Measurements from ENCODE around the gene PLCH1.

PLCH1 gene

GRCh38 chr3:155435821-155436220 is 309.1 kb downstream of the PLCH1 start:
- DNase-seq (ENCODE audit: extremely low spot score, insufficient read length, low read depth) = no peak
- no peak for FAIRE-seq

- DNase-seq (ENCODE audit: extremely low spot score, insufficient read length, low read depth) (no peak), FAIRE-seq (no peak)
These were observed 312.9 kb downstream of the PLCH1 start for GRCh38 chr3:155431856-155432570.

- FAIRE-seq (no peak), DNase-seq (ENCODE audit: extremely low spot score, insufficient read length, low read depth) (no peak)
These were observed 316.3 kb downstream of the PLCH1 start for GRCh38 chr3:155428563-155428962.

- DNase-seq (ENCODE audit: extremely low spot score, insufficient read length, low read depth) (no peak), FAIRE-seq (no peak)
These were observed 318.2 kb downstream of the PLCH1 start for GRCh38 chr3:155426524-155427230.

GRCh38 chr3:155425396-155425795 is 319.5 kb downstream of the PLCH1 start:
- DNase-seq (ENCODE audit: extremely low spot score, insufficient read length, low read depth) = no peak

GRCh38 chr3:155424323-155424710 is 320.6 kb downstream of the PLCH1 start:
- FAIRE-seq = no peak
- no peak for DNase-seq (ENCODE audit: extremely low spot score, insufficient read length, low read depth)

More at GRCh38 chr3:155425396-155425795, 319.5 kb downstream of the PLCH1 start:
- no peak for FAIRE-seq

- FAIRE-seq = no peak
- no peak for DNase-seq (ENCODE audit: extremely low spot score, insufficient read length, low read depth)
These were observed 321.1 kb downstream of the PLCH1 start for GRCh38 chr3:155423526-155424322.

GRCh38 chr3:155420881-155421486 is 323.9 kb downstream of the PLCH1 start:
- no peak for DNase-seq (ENCODE audit: extremely low spot score, insufficient read length, low read depth)
- no peak for FAIRE-seq

- FAIRE-seq = no peak
- DNase-seq (ENCODE audit: extremely low spot score, insufficient read length, low read depth) = no peak
These were observed 324.5 kb downstream of the PLCH1 start for GRCh38 chr3:155420406-155420805.

GRCh38 chr3:155418407-155418806 is 326.5 kb downstream of the PLCH1 start:
- no peak for DNase-seq (ENCODE audit: extremely low spot score, insufficient read length, low read depth)
- FAIRE-seq = no peak

- FAIRE-seq = no peak
These were observed 327.8 kb downstream of the PLCH1 start for GRCh38 chr3:155417119-155417517.

GRCh38 chr3:155416500-155417118 is 328.3 kb downstream of the PLCH1 start:
- DNase-seq (ENCODE audit: extremely low spot score, insufficient read length, low read depth) = no peak
- no peak for FAIRE-seq

More at GRCh38 chr3:155417119-155417517, 327.8 kb downstream of the PLCH1 start:
- no peak for DNase-seq (ENCODE audit: extremely low spot score, insufficient read length, low read depth)

GRCh38 chr3:155412904-155413303 is 332.0 kb downstream of the PLCH1 start:
- FAIRE-seq = no peak
- DNase-seq (ENCODE audit: extremely low spot score, insufficient read length, low read depth) = no peak

GRCh38 chr3:155411500-155412223 is 333.2 kb downstream of the PLCH1 start:
- DNase-seq (ENCODE audit: extremely low spot score, insufficient read length, low read depth) (no peak), FAIRE-seq (no peak)

GRCh38 chr3:155409336-155409735 is 335.5 kb downstream of the PLCH1 start:
- FAIRE-seq (no peak), DNase-seq (ENCODE audit: extremely low spot score, insufficient read length, low read depth) (no peak)

GRCh38 chr3:155407971-155408370 is 336.9 kb downstream of the PLCH1 start:
- DNase-seq (ENCODE audit: extremely low spot score, insufficient read length, low read depth) (no peak), FAIRE-seq (no peak)

- DNase-seq (ENCODE audit: extremely low spot score, insufficient read length, low read depth) (no peak), FAIRE-seq (no peak)
These were observed 337.5 kb downstream of the PLCH1 start for GRCh38 chr3:155407331-155407730.

- no peak for DNase-seq (ENCODE audit: extremely low spot score, insufficient read length, low read depth)
- no peak for FAIRE-seq
These were observed 340.4 kb downstream of the PLCH1 start for GRCh38 chr3:155404486-155404885.

GRCh38 chr3:155402656-155403055 is 342.2 kb downstream of the PLCH1 start:
- DNase-seq (ENCODE audit: extremely low spot score, insufficient read length, low read depth) (no peak), FAIRE-seq (no peak)

All from GM18507 (cell line).